ENCODE measurements around the gene GPR39.

The GPR39 gene

GRCh38 chr2:132517386-132517785 lies 100.8 kb downstream of the GPR39 start:
- DNase-seq (ENCODE audit: low spot score), result no peak
- ATAC-seq (ENCODE audit: low read depth), result no peak
- Histone ChIP-seq H3K4me3 (ENCODE audit: severe bottlenecking) (no peak overlapping the region), H3K27ac (ENCODE audit: poor library complexity, severe bottlenecking) (no peak overlapping the region), H3K27me3 (ENCODE audit: insufficient read depth, poor library complexity, severe bottlenecking) (no peaks in the 10 kb centered on the region), H3K36me3 (ENCODE audit: low read depth) (no peaks in the 10 kb centered on the region), H3K4me1 (ENCODE audit: insufficient read depth, poor library complexity, severe bottlenecking) (no peaks in the 10 kb centered on the region), H3K9me3 (ENCODE audit: severe bottlenecking) (no peaks in the 10 kb centered on the region)
- no peak for TF ChIP-seq CTCF (IDR thresholded peaks at IDR 0.05; ENCODE audit: poor library complexity, severe bottlenecking)

GRCh38 chr2:132518302-132518701 lies 101.7 kb downstream of the GPR39 start:
- no peak for TF ChIP-seq CTCF (IDR thresholded peaks at IDR 0.05; ENCODE audit: poor library complexity, severe bottlenecking)
- Histone ChIP-seq H3K36me3 (ENCODE audit: low read depth) (no peaks in the 10 kb centered on the region), H3K4me3 (ENCODE audit: severe bottlenecking) (no peak overlapping the region), H3K27me3 (ENCODE audit: insufficient read depth, poor library complexity, severe bottlenecking) (no peaks in the 10 kb centered on the region), H3K27ac (ENCODE audit: poor library complexity, severe bottlenecking) (no peak overlapping the region), H3K4me1 (ENCODE audit: insufficient read depth, poor library complexity, severe bottlenecking) (no peaks in the 10 kb centered on the region), H3K9me3 (ENCODE audit: severe bottlenecking) (no peaks in the 10 kb centered on the region)
- ATAC-seq (ENCODE audit: low read depth) (no peak), DNase-seq (ENCODE audit: low spot score) (no peak)

GRCh38 chr2:132519566-132519965 lies 103.0 kb downstream of the GPR39 start:
- TF ChIP-seq CTCF (IDR thresholded peaks at IDR 0.05; ENCODE audit: poor library complexity, severe bottlenecking), result no peak
- no peaks in the 10 kb centered on the region for H3K9me3 ChIP-seq (ENCODE audit: severe bottlenecking)
- no peak for DNase-seq (ENCODE audit: low spot score)
- no peak for ATAC-seq (ENCODE audit: low read depth)
- H3K4me1 ChIP-seq (ENCODE audit: insufficient read depth, poor library complexity, severe bottlenecking), result no peaks in the 10 kb centered on the region
- no peaks in the 10 kb centered on the region for H3K27me3 ChIP-seq (ENCODE audit: insufficient read depth, poor library complexity, severe bottlenecking)
- H3K4me3 ChIP-seq (ENCODE audit: severe bottlenecking), result no peak overlapping the region
- H3K27ac ChIP-seq (ENCODE audit: poor library complexity, severe bottlenecking), result no peak overlapping the region
- no peaks in the 10 kb centered on the region for H3K36me3 ChIP-seq (ENCODE audit: low read depth)

- DNase-seq (ENCODE audit: low spot score), result no peak
- peak; percentile 40; the same call in 1 of the 3 replicates for ATAC-seq (ENCODE audit: low read depth)
Measured at GRCh38 chr2:132521341-132521740, 104.7 kb downstream of the GPR39 start.

More at GRCh38 chr2:132521341-132521740, 104.7 kb downstream of the GPR39 start:
- Histone ChIP-seq H3K9me3 (ENCODE audit: severe bottlenecking) (no peaks in the 10 kb centered on the region), H3K27ac (ENCODE audit: poor library complexity, severe bottlenecking) (no peak overlapping the region), H3K4me1 (ENCODE audit: insufficient read depth, poor library complexity, severe bottlenecking) (no peaks in the 10 kb centered on the region), H3K36me3 (ENCODE audit: low read depth) (no peaks in the 10 kb centered on the region), H3K4me3 (ENCODE audit: severe bottlenecking) (no peak overlapping the region), H3K27me3 (ENCODE audit: insufficient read depth, poor library complexity, severe bottlenecking) (no peaks in the 10 kb centered on the region)
- no peak for TF ChIP-seq CTCF (IDR thresholded peaks at IDR 0.05; ENCODE audit: poor library complexity, severe bottlenecking)
